ENCODE measurements around the gene MYO1F. TPM values are rescaled to one million over a fixed set of nuclear protein-coding genes. Genes with fewer than 3 reads are reported as not detected.
"Not testable (repeated sequence)": the region's sequence is repeated elsewhere in the genome, so short reads cannot be mapped to it uniquely, and the experiment has no call there.

MYO1F gene
- total and polyA plus RNA-seq, 2 donors (not counting 1 experiment from before 2014, with no cell fraction given) = 76.3 to 126 TPM

DNA sequence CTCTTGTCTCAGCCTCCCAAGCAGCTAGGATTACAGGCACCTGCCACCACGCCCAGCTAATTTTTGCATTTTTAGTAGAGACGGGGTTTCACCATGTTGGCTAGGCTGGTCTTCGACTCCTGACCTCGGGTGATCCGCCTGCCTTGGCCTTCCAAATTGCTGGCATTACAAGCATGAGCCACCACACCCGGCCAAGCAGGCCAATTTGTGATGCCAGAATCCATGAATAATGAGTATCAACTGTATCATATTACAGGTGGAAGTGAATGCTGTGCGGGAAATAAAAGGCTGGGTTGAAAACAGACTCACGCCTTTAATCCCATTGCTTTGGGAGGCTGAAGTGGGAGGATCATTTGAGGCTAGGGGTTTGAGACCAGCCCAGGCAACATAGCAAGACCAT, 49.6 kb upstream of the MYO1F start:
- ChIA-PET POLR2A (no interaction called here), CTCF (no interaction called here)
- H3K27me3 Mint-ChIP-seq = no peaks in the 10 kb centered on the region
- H3K27ac Mint-ChIP-seq = no peak overlapping the region
- intact Hi-C loops (cut with micrococcal nuclease) = no loop called here
- DNase-seq (no peak), ATAC-seq (ENCODE audit: low read depth) (no peak)
- Histone ChIP-seq H3K4me1 (ENCODE audit: control insufficient read depth in 2 of 2, insufficient read depth in 2 of 2, low read length in 2 of 2) (no peaks in the 10 kb centered on the region), H3K4me3 (ENCODE audit: control extremely low read depth in 1 of 5, extremely low read depth in 1 of 5, insufficient read depth in 1 of 5, low read depth in 2 of 5, low read length in 4 of 5) (no peak overlapping the region), H3K79me2 (ENCODE audit: control insufficient read depth, insufficient read depth, low read length) (no peaks in the 10 kb centered on the region), H3K9me3 (ENCODE audit: control extremely low read depth in 1 of 3, control insufficient read depth in 2 of 3, insufficient read depth in 1 of 3, low read length in 2 of 3) (peaks cover 0 to 2% (median 0%) of the 10 kb centered on the region in 3 donors), H3K27me3 (replicated peaks in 1 of 4; ENCODE audit: control extremely low read depth in 1 of 4, control insufficient read depth in 3 of 4, insufficient read depth in 4 of 4, low read length in 3 of 4) (peaks cover 0 to 3% (median 0%) of the 10 kb centered on the region in 4 experiments), H3K4me2 (replicated peaks; ENCODE audit: low read depth, low read length, poor library complexity, severe bottlenecking) (no peak overlapping the region), H3K9ac (ENCODE audit: low read length) (no peak overlapping the region), H4K20me1 (ENCODE audit: control insufficient read depth, insufficient read depth, low read length, poor library complexity, severe bottlenecking) (no peaks in the 10 kb centered on the region), H3K36me3 (replicated peaks in 1 of 2; ENCODE audit: control extremely low read depth in 1 of 2, control insufficient read depth in 1 of 2, extremely low read depth in 1 of 2, insufficient read depth in 2 of 2, low read length in 1 of 2) (no peaks in the 10 kb centered on the region), H3K27ac (ENCODE audit: low read length in 2 of 2) (no peak overlapping the region), H2AFZ (ENCODE audit: insufficient read depth, low read depth, low read length, poor library complexity, severe bottlenecking) (no peak overlapping the region)
- TF ChIP-seq, protein P1, sequence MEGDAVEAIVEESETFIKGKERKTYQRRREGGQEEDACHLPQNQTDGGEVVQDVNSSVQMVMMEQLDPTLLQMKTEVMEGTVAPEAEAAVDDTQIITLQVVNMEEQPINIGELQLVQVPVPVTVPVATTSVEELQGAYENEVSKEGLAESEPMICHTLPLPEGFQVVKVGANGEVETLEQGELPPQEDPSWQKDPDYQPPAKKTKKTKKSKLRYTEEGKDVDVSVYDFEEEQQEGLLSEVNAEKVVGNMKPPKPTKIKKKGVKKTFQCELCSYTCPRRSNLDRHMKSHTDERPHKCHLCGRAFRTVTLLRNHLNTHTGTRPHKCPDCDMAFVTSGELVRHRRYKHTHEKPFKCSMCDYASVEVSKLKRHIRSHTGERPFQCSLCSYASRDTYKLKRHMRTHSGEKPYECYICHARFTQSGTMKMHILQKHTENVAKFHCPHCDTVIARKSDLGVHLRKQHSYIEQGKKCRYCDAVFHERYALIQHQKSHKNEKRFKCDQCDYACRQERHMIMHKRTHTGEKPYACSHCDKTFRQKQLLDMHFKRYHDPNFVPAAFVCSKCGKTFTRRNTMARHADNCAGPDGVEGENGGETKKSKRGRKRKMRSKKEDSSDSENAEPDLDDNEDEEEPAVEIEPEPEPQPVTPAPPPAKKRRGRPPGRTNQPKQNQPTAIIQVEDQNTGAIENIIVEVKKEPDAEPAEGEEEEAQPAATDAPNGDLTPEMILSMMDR (IDR thresholded peaks at IDR 0.05) = no peak
- no peak for TF ChIP-seq EZH2 (IDR thresholded peaks at IDR 0.05; ENCODE audit: borderline replicate concordance, insufficient read depth, low read depth, low read length, poor library complexity, severe bottlenecking)
- no peak overlapping the region for H3K4me3 Mint-ChIP-seq
- WGBS (ENCODE audit: insufficient coverage) = 100% methylated on average over 3 of the region's 8 CpGs
- no peaks in the 10 kb centered on the region for H3K4me1 Mint-ChIP-seq
- no peaks in the 10 kb centered on the region for H3K9me3 Mint-ChIP-seq (ENCODE audit: insufficient read depth)

DNA sequence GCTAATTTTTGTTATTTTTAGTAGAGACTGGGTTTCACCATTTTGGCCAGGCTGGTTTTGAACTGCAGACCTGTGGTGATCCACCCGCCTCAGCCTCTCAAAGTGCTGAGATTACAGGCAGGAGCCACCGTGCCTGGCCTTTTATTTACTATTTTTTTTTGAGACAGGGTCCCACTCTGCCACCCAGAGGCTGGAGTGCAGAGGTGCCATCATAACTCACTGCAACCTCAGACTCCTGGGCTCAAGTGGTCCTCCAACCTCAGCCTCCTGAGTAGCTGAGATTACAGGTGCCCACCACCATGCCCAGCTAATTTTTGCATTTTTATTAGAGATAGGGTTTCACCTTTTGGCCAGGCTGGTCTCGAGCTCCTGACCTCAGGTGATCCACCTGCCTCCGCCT, 45.6 kb upstream of the MYO1F start:
- H3K9me3 ChIP-seq (ENCODE audit: control extremely low read depth in 1 of 3, control insufficient read depth in 2 of 3, insufficient read depth in 1 of 3, low read length in 2 of 3); H3K4me3 ChIP-seq (ENCODE audit: control extremely low read depth in 1 of 5, extremely low read depth in 1 of 5, insufficient read depth in 1 of 5, low read depth in 2 of 5, low read length in 4 of 5); H3K27me3 Mint-ChIP-seq; ATAC-seq (ENCODE audit: low read depth); H3K36me3 ChIP-seq (replicated peaks in 1 of 2; ENCODE audit: control extremely low read depth in 1 of 2, control insufficient read depth in 1 of 2, extremely low read depth in 1 of 2, insufficient read depth in 2 of 2, low read length in 1 of 2); H4K20me1 ChIP-seq (ENCODE audit: control insufficient read depth, insufficient read depth, low read length, poor library complexity, severe bottlenecking); DNase-seq; H3K9me3 Mint-ChIP-seq (ENCODE audit: insufficient read depth); H3K4me3 Mint-ChIP-seq; POLR2A ChIA-PET; H3K27ac ChIP-seq (ENCODE audit: low read length in 2 of 2); CTCF ChIA-PET; H3K4me2 ChIP-seq (replicated peaks; ENCODE audit: low read depth, low read length, poor library complexity, severe bottlenecking); H3K9ac ChIP-seq (ENCODE audit: low read length); H3K4me1 Mint-ChIP-seq; H3K27me3 ChIP-seq (replicated peaks in 1 of 4; ENCODE audit: control extremely low read depth in 1 of 4, control insufficient read depth in 3 of 4, insufficient read depth in 4 of 4, low read length in 3 of 4); H3K27ac Mint-ChIP-seq; H2AFZ ChIP-seq (ENCODE audit: insufficient read depth, low read depth, low read length, poor library complexity, severe bottlenecking); H3K79me2 ChIP-seq (ENCODE audit: control insufficient read depth, insufficient read depth, low read length); intact Hi-C loops (cut with micrococcal nuclease); H3K4me1 ChIP-seq (ENCODE audit: control insufficient read depth in 2 of 2, insufficient read depth in 2 of 2, low read length in 2 of 2): not testable (repeated sequence)
- 46% methylated on average over 2 of the region's 4 CpGs for WGBS (ENCODE audit: insufficient coverage)

Data from B cell (primary cell).